Sigmoid colon (tissue), 7 donors: ENCODE results near the gene ITK. TPM values are rescaled to one million over a fixed set of nuclear protein-coding genes. Genes with fewer than 3 reads are reported as not detected.
"Not testable (repeated sequence)": the region's sequence is repeated elsewhere in the genome, so short reads cannot be mapped to it uniquely, and the experiment has no call there.

ENCODE experiments used
- DNase-seq: peaks from one replicate; pipeline ENCODE4 v3.0.0-alpha.2; 2019
- H3K27ac ChIP-seq, 4 donors: fragments of 200-600 bp; sonication (generic); one replicate each; pipeline ENCODE4 v1.5.1; 2016 to 2019; ENCODE audit warnings: mild to moderate bottlenecking in 1 of 4
- H3K27me3 ChIP-seq, 3 donors: fragments of 200-600 bp; sonication (generic); one replicate each; pipeline ENCODE4 v1.5.1; 2019; ENCODE audit warnings: mild to moderate bottlenecking in 1 of 3
- H3K36me3 ChIP-seq, 4 donors: fragments of 200-600 bp; sonication (generic); one replicate each; pipeline ENCODE4 v1.5.1; 2016 to 2019
- H3K4me1 ChIP-seq, 4 donors: fragments of 200-600 bp; sonication (generic); one replicate each; pipeline ENCODE4 v1.5.1; 2017 to 2019
- H3K4me3 ChIP-seq, 4 donors: fragments of 200-600 bp; sonication (generic); one replicate each; pipeline ENCODE4 v1.5.1; 2017 to 2019; ENCODE audit warnings: mild to moderate bottlenecking in 2 of 4, moderate library complexity in 1 of 4
- H3K9me3 ChIP-seq, 4 donors: fragments of 200-600 bp in 3 of 4; sonication (generic) in 3 of 4; one replicate each; pipeline versions ENCODE4 v1.5.1 to v1.6.1; 2013 to 2019
- CTCF ChIP-seq, 4 experiments: fragments of 450-650 bp in 3 of 4; fragments of 200-600 bp in 1 of 4; IDR thresholded peaks; one replicate each; pipeline ENCODE4 v1.5.1; 2016 to 2019; ENCODE audit warnings: antibody characterized with exemption in 4 of 4, mild to moderate bottlenecking in 3 of 4, moderate library complexity in 2 of 4
- EP300 ChIP-seq, 4 donors: sonication (generic); formaldehyde crosslinking; IDR thresholded peaks; one replicate each; pipeline ENCODE4 v1.6.1; 2017; ENCODE audit warnings: antibody characterized with exemption in 4 of 4
- POLR2A ChIP-seq, 2 donors: fragments of 450-650 bp; IDR thresholded peaks; one replicate each; pipeline ENCODE4 v1.6.1; 2016; ENCODE audit warnings: antibody characterized with exemption in 2 of 2, mild to moderate bottlenecking in 2 of 2, moderate library complexity in 2 of 2
- POLR2AphosphoS5 ChIP-seq, 4 donors: sonication (generic); formaldehyde crosslinking; IDR thresholded peaks; one replicate each; pipeline ENCODE4 v1.6.1; 2017; ENCODE audit warnings: antibody characterized with exemption in 4 of 4
- WGBS, 2 donors: extraction: QIAGEN DNeasy Blood & Tissue Kit; methylation state at CpG; one replicate each; pipeline ENCODE4 v1.1.7; 2013; 5-methylcytosine and 5-hydroxymethylcytosine counted together
- intact Hi-C: fragments of 100-400 bp; cut with DNase I; formaldehyde crosslinking; loops from one replicate; pipeline ENCODE4 v1.15.1; 2023
- polyA plus RNA-seq, 3 donors: library from polyadenylated mRNA; stranded (reverse); fragments of 200-250 nt; gene quantifications; one replicate each; pipeline ENCODE4 v1.2.3, GENCODE V29; 2013
- total RNA-seq, 4 donors: library from RNA; depleted of rRNA; stranded (reverse); fragments of >200 nt; gene quantifications; one replicate each; pipeline ENCODE4 v1.1.0, GENCODE V29; 2016
- donor health status: healthy with polysubstance abuse.
- donor health status: Bipolar disorder and iron deficiency.
- donor health status: healthy.

ITK gene
- total and polyA plus RNA-seq, 7 donors, result 0.60 to 15.1 (median 1.5) TPM

DNA sequence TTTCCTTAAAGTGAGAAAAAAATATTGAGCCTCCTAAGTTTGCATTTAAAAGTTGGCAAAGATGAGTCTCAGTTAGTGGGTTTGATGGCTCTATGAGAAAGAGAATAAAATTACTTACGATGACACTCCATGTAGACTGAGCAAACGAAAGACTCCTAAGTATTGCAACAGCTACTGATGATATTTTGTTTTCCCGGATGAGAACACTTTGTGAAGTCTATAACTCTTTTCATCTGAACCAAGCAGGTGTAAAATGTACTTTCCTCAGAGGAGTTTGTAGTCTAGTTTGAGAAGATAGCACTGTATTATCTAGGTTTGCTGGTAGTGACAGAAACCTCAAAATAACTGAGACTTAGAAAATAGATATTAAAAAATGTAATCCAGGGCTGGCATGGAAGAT, 1.7 kb upstream of the ITK start:
- TF ChIP-seq POLR2A (IDR thresholded peaks at IDR 0.05), result no peak
- intact Hi-C loops, result no loop called here
- Histone ChIP-seq H3K27ac (no peak overlapping the region), H3K36me3 (no peaks in the 10 kb centered on the region), H3K9me3 (no peaks in the 10 kb centered on the region), H3K4me1 (no peaks in the 10 kb centered on the region), H3K4me3 (no peak overlapping the region), H3K27me3 (no peaks in the 10 kb centered on the region)
- WGBS, 2 donors, result 62 to 66% methylated on average over 3 of the region's 3 CpGs
- DNase-seq, result no peak

- TF ChIP-seq CTCF (IDR thresholded peaks at IDR 0.05), result no peak
- TF ChIP-seq POLR2AphosphoS5 (IDR thresholded peaks at IDR 0.05), result no peak
- TF ChIP-seq EP300 (IDR thresholded peaks at IDR 0.05), result no peak
- TF ChIP-seq POLR2A (IDR thresholded peaks at IDR 0.05), result no peak
- H3K36me3 ChIP-seq, result no peaks in the 10 kb centered on the region
- DNase-seq, result no peak
- WGBS, 2 donors, result 61 to 70% methylated on average over 3 of the region's 3 CpGs
- H3K4me3 ChIP-seq, result no peak overlapping the region
- H3K27me3 ChIP-seq, result no peaks in the 10 kb centered on the region
- H3K4me1 ChIP-seq, result no peaks in the 10 kb centered on the region
- intact Hi-C loops, result no loop called here
- H3K9me3 ChIP-seq, result peaks cover 0 to 3% (median 0%) of the 10 kb centered on the region in 4 donors
- no peak overlapping the region for H3K27ac ChIP-seq
Measured at GRCh38 chr5:157182143-157182757, 1.6 kb downstream of the ITK start.

GRCh38 chr5:157184117-157184670, 3.6 kb downstream of the ITK start:
- Histone ChIP-seq H3K4me3 (no peak overlapping the region), H3K4me1 (no peaks in the 10 kb centered on the region), H3K27me3 (no peaks in the 10 kb centered on the region), H3K9me3 (peaks cover 0 to 3% (median 0%) of the 10 kb centered on the region in 4 donors), H3K36me3 (no peaks in the 10 kb centered on the region), H3K27ac (no peak overlapping the region)
- intact Hi-C loops, result no loop called here
- TF ChIP-seq EP300 (IDR thresholded peaks at IDR 0.05) (no peak), POLR2AphosphoS5 (IDR thresholded peaks at IDR 0.05) (no peak), POLR2A (IDR thresholded peaks at IDR 0.05) (no peak), CTCF (IDR thresholded peaks at IDR 0.05) (no peak)
- 65 to 86% methylated on average over 8 of the region's 8 CpGs for WGBS, 2 donors
- DNase-seq, result no peak

DNA sequence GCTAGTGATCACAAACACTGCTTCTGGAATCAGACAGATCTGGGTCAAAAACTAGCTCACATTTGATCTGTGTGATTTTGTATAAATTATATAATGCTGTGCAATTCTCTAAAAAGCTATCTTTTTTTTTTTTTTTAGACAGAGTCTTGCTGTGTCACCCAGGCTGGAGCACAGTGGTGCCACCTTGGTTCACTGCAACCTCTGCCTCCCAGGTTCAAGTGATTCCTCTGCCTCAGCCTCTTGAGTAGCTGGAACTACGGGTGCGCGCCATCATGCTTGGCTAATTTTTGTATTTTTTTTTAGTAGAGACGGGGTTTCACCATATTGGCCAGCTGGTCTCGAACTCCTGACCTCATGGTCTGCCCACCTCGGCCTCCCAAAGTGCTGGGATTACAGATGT, 4.5 kb downstream of the ITK start:
- H3K27ac ChIP-seq, H3K27me3 ChIP-seq, H3K4me1 ChIP-seq, DNase-seq, H3K9me3 ChIP-seq, H3K36me3 ChIP-seq, H3K4me3 ChIP-seq, intact Hi-C loops: not testable (repeated sequence)
- WGBS, 2 donors, result 87 to 91% methylated on average over 6 of the region's 6 CpGs

DNA sequence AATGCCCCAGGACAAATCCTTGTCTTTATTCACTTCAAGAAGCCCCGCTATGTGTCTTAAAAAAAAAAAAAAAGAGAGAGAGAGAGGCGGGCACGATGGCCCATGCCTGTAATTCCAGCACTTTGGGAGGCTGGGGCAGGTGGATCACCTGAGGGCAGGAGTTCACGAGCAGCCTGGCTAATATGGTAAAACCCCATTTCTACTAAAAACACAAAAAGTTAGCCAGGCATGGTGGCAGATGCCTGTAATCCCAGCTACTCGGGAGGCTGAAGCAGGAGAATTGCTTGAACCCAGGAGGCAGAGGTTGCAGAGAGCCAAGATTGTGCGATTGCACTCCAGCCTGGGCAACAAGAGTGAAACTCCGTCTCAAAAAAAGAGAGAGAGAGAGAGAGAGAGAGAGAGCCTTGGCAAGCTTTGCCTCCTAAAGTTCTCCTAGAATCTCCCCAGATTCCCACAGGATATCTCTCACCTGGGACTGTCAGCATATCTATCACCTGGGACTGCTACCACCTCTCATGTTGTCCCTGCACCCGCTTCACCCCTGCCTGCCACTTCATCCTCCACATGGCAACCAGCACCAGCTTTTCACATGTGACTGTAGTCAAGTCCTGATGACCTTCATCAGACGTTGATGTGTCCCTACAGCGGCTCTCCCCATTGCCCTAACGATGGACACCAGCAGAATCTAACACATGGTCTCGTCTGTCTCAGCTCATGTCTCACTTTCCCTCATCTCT, 5.8 kb downstream of the ITK start:
- H3K4me1 ChIP-seq, result no peaks in the 10 kb centered on the region
- TF ChIP-seq EP300 (IDR thresholded peaks at IDR 0.05) (no peak), CTCF (IDR thresholded peaks at IDR 0.05) (no peak), POLR2AphosphoS5 (IDR thresholded peaks at IDR 0.05) (no peak), POLR2A (IDR thresholded peaks at IDR 0.05) (no peak)
- H3K27me3 ChIP-seq, result no peaks in the 10 kb centered on the region
- DNase-seq, result no peak
- intact Hi-C loops, result no loop called here
- peaks cover 0 to 3% (median 0%) of the 10 kb centered on the region in 4 donors for H3K9me3 ChIP-seq
- H3K27ac ChIP-seq, result no peak overlapping the region
- 73 to 79% methylated on average over 12 of the region's 12 CpGs for WGBS, 2 donors
- H3K4me3 ChIP-seq, result no peak overlapping the region
- H3K36me3 ChIP-seq, result no peaks in the 10 kb centered on the region
